HepG2 (cell line): Measurements from ENCODE around the gene TPD52L2. TPM values are rescaled to one million over a fixed set of nuclear protein-coding genes. Genes with fewer than 3 reads are reported as not detected.

Experiments used
- CBX1 ChIP-seq: IDR thresholded peaks from one replicate; pipeline ENCODE4 v1.6.1; 2016; ENCODE audit warnings: antibody characterized with exemption, low read depth
- CCAR2 ChIP-seq: fragments of 200-400 bp; formaldehyde crosslinking; optimal IDR thresholded peaks from 2 replicates; pipeline ENCODE3; 2018; ENCODE audit warnings: low read depth, mild to moderate bottlenecking, low read length, moderate library complexity
- MEIS2 ChIP-seq: sonication (generic); formaldehyde crosslinking; IDR thresholded peaks from 2 replicates; pipeline ENCODE4 v1.9.0; 2021; ENCODE audit warnings: mild to moderate bottlenecking, missing genetic modification reagents
- NFE2L2 ChIP-seq: fragments of 150-350 bp; IDR thresholded peaks from 2 replicates; pipeline ENCODE4 v1.6.1; 2014; ENCODE audit warnings: low read length
- SP140L ChIP-seq: sonication (generic); formaldehyde crosslinking; IDR thresholded peaks from 2 replicates; pipeline ENCODE4 v1.4.0; 2020; ENCODE audit warnings: missing genetic modification reagents, borderline replicate concordance
- TGIF2 ChIP-seq: IDR thresholded peaks from 2 replicates; pipeline ENCODE4 v1.6.1; 2016; ENCODE audit warnings: control low read depth, missing compliant biosample characterization
- ZFY ChIP-seq: sonication (generic); formaldehyde crosslinking; IDR thresholded peaks from 2 replicates; pipeline ENCODE4 v1.4.0; 2020; ENCODE audit warnings: missing genetic modification reagents
- ZNF12 ChIP-seq: sonication (generic); formaldehyde crosslinking; IDR thresholded peaks from 2 replicates; pipeline ENCODE4 v1.5.0; 2020; ENCODE audit warnings: missing genetic modification reagents
- ZNF547 ChIP-seq: sonication (generic); formaldehyde crosslinking; IDR thresholded peaks from 2 replicates; pipeline ENCODE4 v1.5.1; 2020; ENCODE audit warnings: mild to moderate bottlenecking, missing genetic modification reagents
- ZNF557 ChIP-seq: sonication (generic); formaldehyde crosslinking; IDR thresholded peaks from 2 replicates; pipeline ENCODE4 v1.4.0; 2020; ENCODE audit warnings: missing genetic modification reagents
- ZNF598 ChIP-seq: sonication (generic); formaldehyde crosslinking; IDR thresholded peaks from 2 replicates; pipeline ENCODE4 v1.5.1; 2020; ENCODE audit warnings: mild to moderate bottlenecking, missing genetic modification reagents, borderline replicate concordance
- ZNF615 ChIP-seq: sonication (generic); formaldehyde crosslinking; IDR thresholded peaks from 2 replicates; pipeline ENCODE4 v1.5.0; 2020; ENCODE audit warnings: mild to moderate bottlenecking, missing genetic modification reagents, borderline replicate concordance
- ZNF644 ChIP-seq: IDR thresholded peaks from 2 replicates; pipeline ENCODE4 v1.6.1; 2016; ENCODE audit warnings: low read depth
- ZNF660 ChIP-seq: sonication (generic); formaldehyde crosslinking; IDR thresholded peaks from 2 replicates; pipeline ENCODE4 v1.5.1; 2020; ENCODE audit warnings: mild to moderate bottlenecking, low read depth, missing genetic modification reagents, borderline replicate concordance
- ZNF747 ChIP-seq: sonication (generic); formaldehyde crosslinking; IDR thresholded peaks from 2 replicates; pipeline ENCODE4 v1.8.1; 2023; ENCODE audit warnings: missing genetic modification reagents, mild to moderate bottlenecking, borderline replicate concordance
- ZNF749 ChIP-seq: sonication (generic); formaldehyde crosslinking; IDR thresholded peaks from 2 replicates; pipeline ENCODE4 v1.8.0; 2022; ENCODE audit warnings: mild to moderate bottlenecking, missing genetic modification reagents, moderate library complexity, borderline replicate concordance
- ZNF781 ChIP-seq: sonication (generic); formaldehyde crosslinking; IDR thresholded peaks from 2 replicates; pipeline ENCODE4 v1.5.1; 2020; ENCODE audit warnings: borderline replicate concordance, mild to moderate bottlenecking, missing genetic modification reagents; ENCODE audit errors: not compliant biosample characterization
- polyA plus RNA-seq, 8 experiments: library from polyadenylated mRNA; depleted of rRNA in 3 of 8; stranded (reverse) in 7 of 8; unstranded in 1 of 8; fragments of >200 nt; fragmentation: Illumina TruSeq in 4 of 8; extraction: Trizol in 4 of 8; gene quantifications; 2 replicates each; pipeline versions ENCODE4 v1.2.1 to v1.2.3, GENCODE V29; 2011 to 2016; ENCODE audit warnings: low read depth in 4 of 8, missing spikeins in 1 of 8, mixed read lengths in 1 of 8; ENCODE audit not compliant: insufficient read depth in 1 of 8
- total RNA-seq, 5 experiments: library from RNA; depleted of rRNA; stranded (reverse); fragments of >200 nt; fragmentation: Illumina TruSeq; extraction: Trizol; gene quantifications; 2 replicates each; pipeline ENCODE4 v1.2.3, GENCODE V29; 2016; ENCODE audit warnings: low read depth in 1 of 5
- TF ChIP-seq, protein P1 (sequence below): sonication (generic); formaldehyde crosslinking; IDR thresholded peaks from 2 replicates; pipeline ENCODE4 v1.4.0; 2020; ENCODE audit warnings: missing genetic modification reagents
- TF ChIP-seq, protein P2 (sequence below): sonication (generic); formaldehyde crosslinking; IDR thresholded peaks from 2 replicates; pipeline ENCODE4 v1.8.1; 2023; ENCODE audit warnings: mild to moderate bottlenecking, moderate library complexity, missing genetic modification reagents
- TF ChIP-seq, protein P3 (sequence below): sonication (generic); formaldehyde crosslinking; IDR thresholded peaks from 2 replicates; pipeline ENCODE4 v1.4.0; 2020; ENCODE audit warnings: missing genetic modification reagents

Gene TPD52L2
- total and polyA plus RNA-seq, 2 of the 13 experiments (the other 11 are each of a cell fraction or from before 2014, with no cell fraction given) = 156 to 184 TPM

DNA sequence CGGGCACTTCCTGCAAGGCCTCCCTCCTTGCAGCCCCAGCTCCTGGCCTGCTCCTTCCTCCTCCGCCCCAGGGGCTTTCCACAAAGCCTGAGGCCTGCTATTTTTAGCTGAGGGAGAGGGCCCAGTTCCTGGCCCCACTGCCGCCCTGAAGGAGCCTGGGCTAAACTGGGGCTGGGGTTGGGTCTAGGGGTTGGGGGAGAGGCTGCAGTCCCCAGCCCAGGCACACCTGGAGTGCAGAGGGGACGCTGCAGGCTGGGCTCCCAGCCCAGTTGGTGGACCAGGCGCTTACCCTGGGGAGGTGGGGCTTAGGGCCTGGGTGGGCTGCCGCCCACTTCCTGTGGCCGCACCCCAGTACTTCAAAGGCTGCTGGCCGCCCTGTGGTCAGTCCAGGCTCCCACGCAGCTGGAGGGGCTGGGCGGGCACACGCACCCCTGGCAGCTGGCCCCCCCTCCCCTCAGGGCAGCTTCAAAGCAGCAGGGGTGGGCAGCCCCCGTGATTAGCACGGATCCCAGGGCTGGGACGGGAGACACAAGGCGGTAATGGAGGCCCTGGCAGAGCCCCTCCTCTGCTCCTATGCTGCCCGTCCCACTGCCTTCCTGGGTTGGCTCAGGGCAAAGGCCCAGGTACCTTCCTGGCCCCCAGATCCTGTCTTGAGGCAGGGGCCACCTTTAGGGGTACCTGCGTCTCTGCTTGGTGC lies 10.9 kb upstream of the TPD52L2 start (continued):
- TF ChIP-seq, protein P1, sequence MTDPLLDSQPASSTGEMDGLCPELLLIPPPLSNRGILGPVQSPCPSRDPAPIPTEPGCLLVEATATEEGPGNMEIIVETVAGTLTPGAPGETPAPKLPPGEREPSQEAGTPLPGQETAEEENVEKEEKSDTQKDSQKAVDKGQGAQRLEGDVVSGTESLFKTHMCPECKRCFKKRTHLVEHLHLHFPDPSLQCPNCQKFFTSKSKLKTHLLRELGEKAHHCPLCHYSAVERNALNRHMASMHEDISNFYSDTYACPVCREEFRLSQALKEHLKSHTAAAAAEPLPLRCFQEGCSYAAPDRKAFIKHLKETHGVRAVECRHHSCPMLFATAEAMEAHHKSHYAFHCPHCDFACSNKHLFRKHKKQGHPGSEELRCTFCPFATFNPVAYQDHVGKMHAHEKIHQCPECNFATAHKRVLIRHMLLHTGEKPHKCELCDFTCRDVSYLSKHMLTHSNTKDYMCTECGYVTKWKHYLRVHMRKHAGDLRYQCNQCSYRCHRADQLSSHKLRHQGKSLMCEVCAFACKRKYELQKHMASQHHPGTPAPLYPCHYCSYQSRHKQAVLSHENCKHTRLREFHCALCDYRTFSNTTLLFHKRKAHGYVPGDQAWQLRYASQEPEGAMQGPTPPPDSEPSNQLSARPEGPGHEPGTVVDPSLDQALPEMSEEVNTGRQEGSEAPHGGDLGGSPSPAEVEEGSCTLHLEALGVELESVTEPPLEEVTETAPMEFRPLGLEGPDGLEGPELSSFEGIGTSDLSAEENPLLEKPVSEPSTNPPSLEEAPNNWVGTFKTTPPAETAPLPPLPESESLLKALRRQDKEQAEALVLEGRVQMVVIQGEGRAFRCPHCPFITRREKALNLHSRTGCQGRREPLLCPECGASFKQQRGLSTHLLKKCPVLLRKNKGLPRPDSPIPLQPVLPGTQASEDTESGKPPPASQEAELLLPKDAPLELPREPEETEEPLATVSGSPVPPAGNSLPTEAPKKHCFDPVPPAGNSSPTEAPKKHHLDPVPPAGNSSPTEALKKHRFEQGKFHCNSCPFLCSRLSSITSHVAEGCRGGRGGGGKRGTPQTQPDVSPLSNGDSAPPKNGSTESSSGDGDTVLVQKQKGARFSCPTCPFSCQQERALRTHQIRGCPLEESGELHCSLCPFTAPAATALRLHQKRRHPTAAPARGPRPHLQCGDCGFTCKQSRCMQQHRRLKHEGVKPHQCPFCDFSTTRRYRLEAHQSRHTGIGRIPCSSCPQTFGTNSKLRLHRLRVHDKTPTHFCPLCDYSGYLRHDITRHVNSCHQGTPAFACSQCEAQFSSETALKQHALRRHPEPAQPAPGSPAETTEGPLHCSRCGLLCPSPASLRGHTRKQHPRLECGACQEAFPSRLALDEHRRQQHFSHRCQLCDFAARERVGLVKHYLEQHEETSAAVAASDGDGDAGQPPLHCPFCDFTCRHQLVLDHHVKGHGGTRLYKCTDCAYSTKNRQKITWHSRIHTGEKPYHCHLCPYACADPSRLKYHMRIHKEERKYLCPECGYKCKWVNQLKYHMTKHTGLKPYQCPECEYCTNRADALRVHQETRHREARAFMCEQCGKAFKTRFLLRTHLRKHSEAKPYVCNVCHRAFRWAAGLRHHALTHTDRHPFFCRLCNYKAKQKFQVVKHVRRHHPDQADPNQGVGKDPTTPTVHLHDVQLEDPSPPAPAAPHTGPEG (CRISPR knock-in tag) = peak; percentile 42; the same call in 1 of the 2 replicates
- TF ChIP-seq CCAR2 = no peak
- TF ChIP-seq NFE2L2 = no peak
- TF ChIP-seq ZNF615 = no peak
- no peak for TF ChIP-seq ZNF747 (CRISPR knock-in tag)
- no peak for TF ChIP-seq ZNF547 (CRISPR knock-in tag)
- TF ChIP-seq TGIF2 (CRISPR knock-in tag) = no peak
- no peak for TF ChIP-seq SP140L
- peak; percentile 9; the same call in 1 of the 2 replicates for TF ChIP-seq ZNF12 (CRISPR knock-in tag)
- TF ChIP-seq ZNF644 (CRISPR knock-in tag) = no peak
- TF ChIP-seq MEIS2 (CRISPR knock-in tag) = no peak
- TF ChIP-seq ZNF781 (CRISPR knock-in tag) = no peak
- TF ChIP-seq, protein P2, sequence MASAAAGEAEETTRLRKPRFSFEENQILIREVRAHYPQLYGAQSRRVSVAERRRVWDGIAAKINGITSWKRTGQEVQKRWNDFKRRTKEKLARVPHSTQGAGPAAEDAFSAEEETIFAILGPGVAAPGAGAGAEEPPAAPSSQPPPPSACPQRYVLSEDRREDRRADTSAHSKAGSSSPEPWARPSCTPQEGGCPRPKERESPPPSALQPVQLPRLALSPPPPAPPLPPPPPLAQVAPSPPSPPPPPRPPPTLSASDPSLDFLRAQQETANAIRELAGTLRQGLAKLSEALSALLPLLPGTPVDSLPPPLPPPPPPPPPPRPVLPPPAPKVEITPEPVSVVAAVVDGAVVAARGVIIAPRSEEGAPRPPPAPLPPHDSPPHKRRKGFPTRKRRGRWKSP (CRISPR knock-in tag) = no peak
- 0 out of 2 replicates have a peak, but pooled peaks have one; percentile 29 for TF ChIP-seq ZNF557
- TF ChIP-seq, protein P3, sequence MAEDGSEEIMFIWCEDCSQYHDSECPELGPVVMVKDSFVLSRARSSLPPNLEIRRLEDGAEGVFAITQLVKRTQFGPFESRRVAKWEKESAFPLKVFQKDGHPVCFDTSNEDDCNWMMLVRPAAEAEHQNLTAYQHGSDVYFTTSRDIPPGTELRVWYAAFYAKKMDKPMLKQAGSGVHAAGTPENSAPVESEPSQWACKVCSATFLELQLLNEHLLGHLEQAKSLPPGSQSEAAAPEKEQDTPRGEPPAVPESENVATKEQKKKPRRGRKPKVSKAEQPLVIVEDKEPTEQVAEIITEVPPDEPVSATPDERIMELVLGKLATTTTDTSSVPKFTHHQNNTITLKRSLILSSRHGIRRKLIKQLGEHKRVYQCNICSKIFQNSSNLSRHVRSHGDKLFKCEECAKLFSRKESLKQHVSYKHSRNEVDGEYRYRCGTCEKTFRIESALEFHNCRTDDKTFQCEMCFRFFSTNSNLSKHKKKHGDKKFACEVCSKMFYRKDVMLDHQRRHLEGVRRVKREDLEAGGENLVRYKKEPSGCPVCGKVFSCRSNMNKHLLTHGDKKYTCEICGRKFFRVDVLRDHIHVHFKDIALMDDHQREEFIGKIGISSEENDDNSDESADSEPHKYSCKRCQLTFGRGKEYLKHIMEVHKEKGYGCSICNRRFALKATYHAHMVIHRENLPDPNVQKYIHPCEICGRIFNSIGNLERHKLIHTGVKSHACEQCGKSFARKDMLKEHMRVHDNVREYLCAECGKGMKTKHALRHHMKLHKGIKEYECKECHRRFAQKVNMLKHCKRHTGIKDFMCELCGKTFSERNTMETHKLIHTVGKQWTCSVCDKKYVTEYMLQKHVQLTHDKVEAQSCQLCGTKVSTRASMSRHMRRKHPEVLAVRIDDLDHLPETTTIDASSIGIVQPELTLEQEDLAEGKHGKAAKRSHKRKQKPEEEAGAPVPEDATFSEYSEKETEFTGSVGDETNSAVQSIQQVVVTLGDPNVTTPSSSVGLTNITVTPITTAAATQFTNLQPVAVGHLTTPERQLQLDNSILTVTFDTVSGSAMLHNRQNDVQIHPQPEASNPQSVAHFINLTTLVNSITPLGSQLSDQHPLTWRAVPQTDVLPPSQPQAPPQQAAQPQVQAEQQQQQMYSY (CRISPR knock-in tag) = 0 out of 2 replicates have a peak, but pooled peaks have one; percentile 44
- TF ChIP-seq ZNF749 (CRISPR knock-in tag) = 0 out of 2 replicates have a peak, but pooled peaks have one; percentile 70
- TF ChIP-seq ZNF660 = no peak
- TF ChIP-seq ZNF598 (CRISPR knock-in tag) = no peak
- no peak for TF ChIP-seq CBX1
- peak; percentile 73 for TF ChIP-seq ZFY (CRISPR knock-in tag)
